Left ventricle myocardium superior (tissue), 1 donor: Measurements from ENCODE around the gene PSMB5. TPM values are rescaled to one million over a fixed set of nuclear protein-coding genes. Genes with fewer than 3 reads are reported as not detected.
"Not testable (repeated sequence)": the region's sequence is repeated elsewhere in the genome, so short reads cannot be mapped to it uniquely, and the experiment has no call there.

ENCODE experiments used
- ATAC-seq: fragments of 200-7000 bp; cut with Tn5 transposase; one replicate; pipeline ENCODE4 v1.9.1; 2020; ENCODE audit warnings: mild to moderate bottlenecking, moderate library complexity
- DNase-seq: peaks from one replicate; pipeline ENCODE4 v3.0.0-alpha.2; 2020
- intact Hi-C: fragments of 100-400 bp; cut with micrococcal nuclease; formaldehyde crosslinking; loops from one replicate; pipeline ENCODE4 v1.11.0; 2022
- total RNA-seq: library from RNA; stranded (reverse); fragmentation: NEBNext Ultra II Directional; extraction: Animal tissue kit (Norgen Biotek cat#: 25700); gene quantifications from one replicate; pipeline ENCODE4 v1.2.1, GENCODE V29; 2021
- donor health status: DM: no; HTN: yes; CAD: no; lungs with severe emphysema.

PSMB5 gene
- total RNA-seq, 1 donor from 2014 or later: 111 TPM

DNA sequence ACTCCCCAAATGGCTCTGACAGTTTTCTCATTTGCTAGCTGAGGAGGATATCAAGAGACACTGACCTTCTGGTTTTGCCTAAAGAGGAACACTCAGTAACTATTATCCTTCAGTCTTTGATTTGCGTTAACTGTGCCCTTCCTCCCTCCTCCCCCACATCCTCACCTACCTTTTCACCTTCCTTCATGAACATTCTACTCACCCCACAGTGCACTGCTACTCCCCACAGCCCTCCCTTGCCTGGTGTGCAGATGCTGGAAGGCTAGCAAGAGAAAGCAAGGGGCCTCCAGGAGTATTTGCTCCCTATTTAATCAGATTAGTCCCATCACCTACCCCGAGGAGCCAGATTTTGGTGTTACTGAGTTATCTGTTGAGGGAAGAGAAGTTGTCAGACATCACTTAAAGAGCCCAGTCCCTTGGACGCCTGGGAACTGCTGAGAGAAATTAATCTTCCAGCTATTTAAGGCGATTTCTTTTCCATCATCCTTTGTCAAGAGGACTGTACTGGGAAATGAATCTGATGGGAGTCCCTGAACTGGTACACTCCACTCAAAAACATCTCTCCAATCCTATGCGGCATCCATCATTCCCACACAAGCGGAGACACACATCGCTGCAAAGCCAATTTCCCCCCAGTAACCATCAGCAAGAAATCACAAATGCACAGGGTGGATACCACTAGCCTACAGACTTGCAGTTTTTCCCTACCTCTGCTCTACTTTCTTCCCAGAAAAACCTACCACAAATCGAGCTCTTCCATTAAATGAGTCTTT, 11.5 kb downstream of the PSMB5 start:
- intact Hi-C loops: no loop called here
- no peak for DNase-seq
- no peak for ATAC-seq

DNA sequence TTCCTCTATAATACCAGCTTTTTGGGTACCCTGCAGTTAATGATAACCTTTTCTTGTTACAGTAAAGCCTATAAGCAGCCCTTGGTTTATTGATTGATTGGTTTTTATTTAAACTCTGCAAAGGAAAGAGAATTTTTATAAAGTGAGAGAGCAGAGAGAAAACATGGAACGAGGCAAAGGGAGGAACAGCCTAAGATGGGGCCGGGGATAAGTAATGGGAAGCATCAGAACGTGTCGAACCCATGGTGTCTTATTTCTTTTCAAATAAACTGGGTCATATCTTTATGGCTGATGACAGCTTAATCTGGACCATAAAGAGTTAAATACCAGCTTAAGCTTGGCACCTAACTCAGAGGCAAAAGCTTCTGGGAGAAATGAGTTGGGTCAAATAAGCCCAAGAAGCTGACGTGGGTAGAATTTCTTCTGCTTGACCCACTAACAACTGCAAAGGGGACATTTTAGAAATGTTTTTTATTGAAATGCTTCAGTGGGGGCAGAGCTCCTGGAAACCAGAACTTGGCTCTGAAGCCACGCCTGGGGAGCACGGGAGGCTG, 12.7 kb downstream of the PSMB5 start:
- DNase-seq (no peak), ATAC-seq (no peak)
- intact Hi-C loops: no loop called here

GRCh38 chr14:23021434-23021833, 13.3 kb downstream of the PSMB5 start:
- no peak for DNase-seq
- ATAC-seq: no peak
- intact Hi-C loops: no loop called here

DNA sequence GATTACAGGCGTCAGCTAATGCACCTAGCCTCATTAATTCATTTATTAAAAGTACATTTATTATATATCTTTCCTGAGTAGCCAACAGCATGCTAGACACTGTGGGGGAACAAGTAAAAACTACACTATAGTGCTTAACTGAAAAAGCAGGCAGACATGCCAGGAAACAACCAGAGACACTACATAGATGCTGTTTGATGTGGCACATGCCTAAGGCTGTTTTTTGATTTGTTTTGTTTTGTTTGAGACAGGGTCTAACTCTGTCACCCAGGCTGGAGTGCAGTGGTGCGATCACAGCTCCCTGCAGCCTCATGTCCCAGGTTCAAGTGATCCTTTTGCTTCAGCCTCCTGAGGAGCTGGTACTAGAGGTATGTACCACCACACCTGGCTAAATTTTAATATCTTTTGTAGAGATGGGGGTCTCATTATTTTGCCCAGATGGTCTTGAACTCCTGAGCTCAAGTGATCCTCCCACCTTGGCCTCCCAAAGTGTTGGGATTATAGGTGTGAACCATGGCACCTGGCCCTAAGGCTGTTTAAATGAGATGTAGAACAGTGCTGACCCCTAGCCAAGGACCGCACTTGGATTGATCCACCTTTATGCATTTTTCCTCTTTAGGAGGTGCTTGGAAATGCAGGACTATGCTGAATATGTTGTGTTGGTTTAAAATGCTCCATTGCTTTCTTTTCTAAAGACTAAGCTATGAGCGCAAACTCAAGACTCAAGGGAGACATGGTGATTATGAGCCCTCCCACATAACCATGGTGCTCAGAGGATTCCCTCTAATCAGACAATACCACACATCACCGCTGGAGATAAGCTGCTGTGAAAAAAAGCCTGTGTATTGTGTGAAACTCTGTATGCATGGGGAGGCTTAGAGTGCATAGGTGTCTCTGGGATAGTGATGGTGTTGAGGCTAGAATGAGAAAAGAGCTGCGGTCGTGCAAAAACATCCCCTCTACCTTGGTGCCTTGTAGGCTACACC, 14.3 kb downstream of the PSMB5 start:
- intact Hi-C loops: no loop called here
- no peak for ATAC-seq

GRCh38 chr14:23018107-23018506, 16.6 kb downstream of the PSMB5 start:
- DNase-seq: no peak
- intact Hi-C loops: no loop called here
- ATAC-seq: no peak

More for the DNA sequence above, 14.3 kb downstream of the PSMB5 start:
- DNase-seq: no peak

- ATAC-seq (no peak), DNase-seq (no peak)
- intact Hi-C loops: no loop called here
These were observed 17.6 kb downstream of the PSMB5 start for GRCh38 chr14:23017091-23017490.

DNA sequence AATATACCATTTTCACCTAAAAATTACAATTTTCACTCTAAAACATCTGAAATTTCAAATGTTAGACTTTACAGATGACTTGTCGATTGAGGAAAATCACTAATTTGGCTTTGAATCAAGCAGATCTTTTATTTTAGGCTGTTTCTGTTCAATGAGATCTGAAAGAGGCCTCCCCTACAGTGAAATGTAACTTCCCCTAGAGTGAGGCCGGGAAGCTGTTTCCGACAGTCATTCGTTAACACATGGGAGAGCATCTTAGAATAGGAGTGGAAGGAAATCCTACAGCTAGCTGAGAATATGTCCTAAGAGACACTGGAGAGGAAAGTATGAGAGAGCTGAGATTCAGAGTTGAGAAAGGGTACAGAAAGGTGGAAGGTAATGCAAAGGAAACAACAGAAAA, 19.1 kb downstream of the PSMB5 start:
- ATAC-seq: no peak
- no peak for DNase-seq
- intact Hi-C loops: no loop called here

DNA sequence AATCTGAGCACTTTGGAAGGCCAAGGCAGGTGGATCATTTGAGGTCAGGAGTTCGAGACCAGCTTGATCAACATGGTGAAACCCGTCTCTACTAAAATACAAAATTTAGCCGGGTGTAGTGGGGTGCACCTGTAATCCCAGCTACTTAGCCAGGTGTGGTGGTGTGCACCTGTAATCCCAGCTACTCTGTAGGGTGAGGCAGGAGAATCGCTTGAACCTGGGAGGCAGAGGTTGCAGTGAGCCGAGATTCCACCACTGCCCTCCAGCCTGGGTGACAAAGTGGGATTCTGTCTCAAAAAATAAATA, 21.0 kb downstream of the PSMB5 start:
- DNase-seq, intact Hi-C loops, ATAC-seq: not testable (repeated sequence)

- DNase-seq (no peak), ATAC-seq (no peak)
- intact Hi-C loops: no loop called here
These were observed 21.5 kb downstream of the PSMB5 start for GRCh38 chr14:23013054-23013748.

DNA sequence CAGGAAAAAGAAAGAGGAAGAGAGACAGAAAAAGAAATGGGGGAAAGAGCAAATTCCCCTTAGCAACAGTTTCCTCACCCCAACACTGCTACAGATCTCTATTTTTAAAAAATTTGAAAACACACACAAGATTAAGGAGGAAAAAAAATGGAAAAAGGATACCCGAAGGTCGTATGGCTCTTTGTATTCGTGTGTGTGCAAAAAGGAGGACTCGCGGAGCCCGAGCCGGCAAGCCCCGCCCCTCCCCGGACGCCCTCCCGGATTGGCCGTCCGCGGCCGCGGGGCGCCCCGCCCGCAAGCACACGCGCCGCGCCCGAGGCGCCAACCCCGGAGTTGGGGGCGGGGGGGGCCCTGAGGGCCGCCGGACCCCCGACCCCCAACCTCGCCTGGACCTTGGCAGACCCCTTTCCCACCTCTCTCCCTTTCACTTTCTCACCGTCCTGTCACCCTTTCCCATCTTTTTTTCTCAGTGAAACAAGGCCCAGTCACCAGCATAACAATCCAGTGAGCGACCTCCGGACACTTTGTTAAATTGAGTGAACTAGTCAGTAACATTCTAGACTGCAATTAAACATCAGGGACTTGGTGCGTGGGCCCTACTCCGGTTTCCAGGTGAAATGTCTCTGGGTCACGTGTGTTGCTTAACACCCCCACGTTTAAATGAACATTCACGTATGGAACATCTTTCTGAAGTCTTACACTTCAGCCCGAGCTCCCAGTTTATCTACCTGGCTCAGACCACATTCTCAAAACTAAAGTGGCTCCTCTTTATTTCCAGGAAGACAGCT, 24.6 kb downstream of the PSMB5 start, which contains the start of gene C14orf93:
Gene C14orf93 (minus strand): TSS at position 205 of the 788 bp plus-strand sequence. CDS start 11,120 bp downstream, outside the sequence.
- ATAC-seq: peak; percentile 56
- peak; percentile 93 for DNase-seq
- intact Hi-C loops: no loop called here

DNA sequence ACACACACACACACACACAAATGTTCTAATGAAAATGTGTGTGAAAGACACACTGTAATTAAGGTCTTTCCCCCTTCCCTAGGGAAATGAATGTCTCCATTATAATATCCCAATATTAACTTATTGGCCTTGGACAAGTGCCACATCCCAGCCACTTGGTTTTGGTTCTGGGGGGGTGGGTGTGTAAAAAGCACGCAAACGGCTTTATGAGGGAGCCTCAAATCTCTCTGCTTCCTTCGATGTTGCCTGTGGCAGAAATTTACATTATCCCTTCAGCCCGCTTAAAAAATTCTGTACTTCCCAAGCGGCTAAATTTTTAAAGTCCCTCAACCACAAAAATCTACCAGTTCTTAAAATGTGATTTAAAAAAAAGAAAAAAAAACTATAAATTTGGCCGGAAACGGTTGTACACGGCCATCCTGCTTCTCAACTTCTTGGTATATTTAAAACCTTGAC, 25.2 kb downstream of the PSMB5 start:
- ATAC-seq: no peak
- intact Hi-C loops: no loop called here

DNA sequence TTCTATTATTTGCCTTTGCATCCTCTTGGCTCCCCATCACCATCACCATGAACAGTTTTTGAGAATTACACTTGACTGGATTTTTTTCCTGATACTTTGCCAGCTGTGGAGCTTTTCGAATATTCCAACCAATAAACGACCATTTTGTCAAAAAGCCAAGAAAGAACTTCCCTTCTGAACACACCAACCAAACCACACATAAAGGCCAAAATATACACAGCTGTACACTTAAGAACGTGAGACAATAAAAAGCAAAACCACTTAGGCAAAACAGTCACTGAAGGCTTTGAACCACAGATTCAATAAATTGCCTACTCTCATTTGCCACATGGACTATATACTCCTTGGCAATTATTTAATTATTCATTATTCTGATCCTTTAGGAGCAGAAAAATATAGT, 25.9 kb downstream of the PSMB5 start:
- ATAC-seq (no peak), DNase-seq (no peak)
- intact Hi-C loops: no loop called here

More for the DNA sequence above, 25.2 kb downstream of the PSMB5 start:
- DNase-seq: no peak

- peak; percentile 97 for DNase-seq
- ATAC-seq: peak; percentile 99
- intact Hi-C loops: no loop called here
These were observed 27.9 kb downstream of the PSMB5 start for GRCh38 chr14:23006544-23007419.

DNA sequence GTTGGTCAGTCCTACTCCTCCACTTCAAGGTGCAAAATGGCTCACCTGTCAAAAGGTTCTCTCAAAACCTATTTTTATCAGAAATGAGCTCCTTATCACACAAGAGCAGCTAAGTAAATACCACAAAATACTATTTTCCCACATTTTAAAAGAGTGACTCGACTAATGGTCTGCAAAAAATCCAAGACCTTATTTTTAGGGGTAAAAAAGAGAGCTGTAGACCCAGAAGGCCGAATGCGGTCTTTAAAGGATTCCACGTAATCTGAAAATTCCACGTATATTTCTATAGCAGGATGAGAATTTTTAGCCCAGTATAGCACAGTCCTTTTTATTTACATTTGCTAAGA, 28.5 kb downstream of the PSMB5 start:
- DNase-seq: no peak
- ATAC-seq: no peak
- intact Hi-C loops: no loop called here

GRCh38 chr14:23005451-23006187, 29.1 kb downstream of the PSMB5 start:
- ATAC-seq: no peak
- intact Hi-C loops: no loop called here
- DNase-seq: no peak

GRCh38 chr14:23004274-23004673, 30.4 kb downstream of the PSMB5 start:
- intact Hi-C loops, DNase-seq, ATAC-seq: not testable (repeated sequence)

DNA sequence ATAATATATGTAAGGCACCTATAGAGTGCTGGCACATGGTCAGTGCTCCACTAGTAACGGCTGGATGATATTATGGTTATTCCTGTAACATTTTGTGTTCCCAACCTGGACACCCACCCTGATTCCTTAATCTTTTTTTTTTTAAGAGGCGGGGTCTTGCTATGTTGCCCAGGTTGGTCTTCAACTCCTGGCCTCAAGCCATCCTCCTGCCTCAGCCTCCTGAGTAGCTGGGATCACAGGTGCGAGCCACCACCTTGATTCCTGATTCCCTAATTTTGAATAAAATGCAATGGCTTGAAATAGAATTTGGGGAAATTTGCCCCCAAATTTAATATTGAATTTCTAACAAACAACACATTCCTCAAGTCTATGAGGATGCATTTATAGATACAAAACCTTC, 32.1 kb downstream of the PSMB5 start:
- ATAC-seq: no peak
- intact Hi-C loops: no loop called here
- no peak for DNase-seq
